HG02840 (cell line): ENCODE data around the gene VAMP8.
"Not testable (repeated sequence)": the region's sequence is repeated elsewhere in the genome, so short reads cannot be mapped to it uniquely, and the experiment has no call there.

Experiments used
- ATAC-seq: cut with Tn5 transposase; IDR thresholded peaks from one replicate; pipeline ENCODE4 v1.9.1; 2021; ENCODE audit warnings: mild to moderate bottlenecking, moderate library complexity, moderate number of reproducible peaks; ENCODE audit not compliant: unreplicated experiment, low FRiP score

The VAMP8 gene

GRCh38 chr2:85613717-85614515 is 36.5 kb downstream of the VAMP8 start:
- no peak for ATAC-seq

GRCh38 chr2:85614757-85615156 is 37.4 kb downstream of the VAMP8 start:
- not testable (repeated sequence) for ATAC-seq

- ATAC-seq, result no peak
Observed at GRCh38 chr2:85615413-85615728, 38.0 kb downstream of the VAMP8 start.

GRCh38 chr2:85617723-85618122 is 40.3 kb downstream of the VAMP8 start:
- ATAC-seq, result not testable (repeated sequence)

GRCh38 chr2:85619617-85620016 is 42.2 kb downstream of the VAMP8 start:
- ATAC-seq, result no peak

- ATAC-seq, result no peak
Observed at GRCh38 chr2:85621338-85621737, 44.0 kb downstream of the VAMP8 start.

- no peak for ATAC-seq
Observed at GRCh38 chr2:85623991-85624390, 46.6 kb downstream of the VAMP8 start.

GRCh38 chr2:85628658-85629057 is 51.3 kb downstream of the VAMP8 start:
- no peak for ATAC-seq

GRCh38 chr2:85631316-85631715 is 53.9 kb downstream of the VAMP8 start:
- no peak for ATAC-seq
